ENCODE data around the gene IMPA2. TPM values are rescaled to one million over a fixed set of nuclear protein-coding genes. Genes with fewer than 3 reads are reported as not detected.
A peak's percentile ranks its signal among the peaks of the same experiment; 100 is the strongest.

IMPA2 gene
- total and polyA plus RNA-seq, 10 of the 15 experiments (the other 5 are each of a cell fraction or from before 2014, with no cell fraction given) = 0.24 to 21.0 (median 11.4) TPM

- Histone ChIP-seq H2AFZ (ENCODE audit: control insufficient read depth, low read depth, low read length) (no peak overlapping the region), H3K27ac (ENCODE audit: control insufficient read depth, insufficient read depth) (no peak overlapping the region), H3K9me3 (replicated peaks; ENCODE audit: control insufficient read depth, insufficient read depth, low read length) (no peaks in the 10 kb centered on the region), H3K4me2 (ENCODE audit: control insufficient read depth, insufficient read depth) (no peak overlapping the region), H3K36me3 (ENCODE audit: control insufficient read depth in 2 of 2, insufficient read depth in 2 of 2, low read length in 1 of 2) (no peaks in the 10 kb centered on the region), H3K27me3 (replicated peaks in 1 of 2; ENCODE audit: control insufficient read depth in 2 of 2, insufficient read depth in 2 of 2, low read length in 1 of 2) (no peaks in the 10 kb centered on the region), H4K20me1 (ENCODE audit: control insufficient read depth, insufficient read depth) (no peaks in the 10 kb centered on the region), H3K79me2 (ENCODE audit: control insufficient read depth, insufficient read depth, low read length) (no peaks in the 10 kb centered on the region), H3K9ac (ENCODE audit: control insufficient read depth, insufficient read depth, low read length) (no peak overlapping the region), H3K4me3 (no peak overlapping the region), H3K4me1 (ENCODE audit: control insufficient read depth, insufficient read depth, low read length) (no peaks in the 10 kb centered on the region)
- DNase-seq (ENCODE audit: low read depth, low spot score) = no peak
- TF ChIP-seq IRF4 (IDR thresholded peaks at IDR 0.05; ENCODE audit: low read depth, low read length) (no peak), NFYB (IDR thresholded peaks at IDR 0.05; ENCODE audit: insufficient read depth, low read depth, low read length) (peak; percentile 47; the same call in 1 of the 2 replicates)
- WGBS (ENCODE audit: insufficient coverage, insufficient replicate concordance, low lambda C conversion rate, missing lambda C conversion rate) = 78% methylated on average over 16 of the region's 16 CpGs
- no peak for FAIRE-seq
- POLR2A ChIA-PET = no interaction called here
- CTCF ChIA-PET = no interaction called here
- in situ Hi-C loops (cut with MboI) (no loop called here), intact Hi-C loops (cut with micrococcal nuclease; ENCODE audit: unreplicated experiment) (no loop called here)
- RAD21 ChIA-PET (ENCODE audit: unreplicated experiment) = no interaction called here
- SMC1A ChIA-PET (ENCODE audit: uncharacterized antibody, unreplicated experiment) = no interaction called here
- no TSS peak for BruUV-seq (replicated peaks)
- ATAC-seq = no peak
These were observed 78.3 kb downstream of the IMPA2 start for GRCh38 chr18:12059334-12060181.

GRCh38 chr18:12060182-12060870, 79.0 kb downstream of the IMPA2 start:
- in situ Hi-C loops (cut with MboI) = no loop called here
- Histone ChIP-seq H4K20me1 (ENCODE audit: control insufficient read depth, insufficient read depth) (no peaks in the 10 kb centered on the region), H3K27me3 (replicated peaks in 1 of 2; ENCODE audit: control insufficient read depth in 2 of 2, insufficient read depth in 2 of 2, low read length in 1 of 2) (no peaks in the 10 kb centered on the region), H3K27ac (ENCODE audit: control insufficient read depth, insufficient read depth) (no peak overlapping the region), H3K4me1 (ENCODE audit: control insufficient read depth, insufficient read depth, low read length) (no peaks in the 10 kb centered on the region), H3K4me2 (ENCODE audit: control insufficient read depth, insufficient read depth) (no peak overlapping the region), H3K79me2 (ENCODE audit: control insufficient read depth, insufficient read depth, low read length) (no peaks in the 10 kb centered on the region), H3K36me3 (ENCODE audit: control insufficient read depth in 2 of 2, insufficient read depth in 2 of 2, low read length in 1 of 2) (no peaks in the 10 kb centered on the region), H3K4me3 (no peak overlapping the region), H3K9ac (ENCODE audit: control insufficient read depth, insufficient read depth, low read length) (no peak overlapping the region), H3K9me3 (replicated peaks; ENCODE audit: control insufficient read depth, insufficient read depth, low read length) (no peaks in the 10 kb centered on the region), H2AFZ (ENCODE audit: control insufficient read depth, low read depth, low read length) (no peak overlapping the region)
- BruUV-seq (replicated peaks) = no TSS peak
- TF ChIP-seq CTCF (IDR thresholded peaks at IDR 0.05 in 2 of 3, conservative IDR thresholded peaks at IDR 0.05 in 1 of 3; ENCODE audit: control insufficient read depth in 2 of 3, extremely low read depth in 1 of 3, insufficient read depth in 1 of 3, low read depth in 3 of 3, low read length in 3 of 3) = no peak
- no peak for TF ChIP-seq SPI1 (IDR thresholded peaks at IDR 0.05; ENCODE audit: borderline replicate concordance, insufficient read depth, low read depth, low read length)
- TF ChIP-seq CHD2 (IDR thresholded peaks at IDR 0.05; ENCODE audit: borderline replicate concordance, low read depth, low read length) = no peak
- TF ChIP-seq RAD51 (IDR thresholded peaks at IDR 0.05) = no peak
- TF ChIP-seq JUNB (IDR thresholded peaks at IDR 0.05) = no peak
- no peak for TF ChIP-seq RAD21 (IDR thresholded peaks at IDR 0.05; ENCODE audit: insufficient read depth, low read depth, low read length)
- no peak for FAIRE-seq
- DNase-seq (ENCODE audit: low read depth, low spot score) = no peak
- CTCF ChIA-PET = no interaction called here
- intact Hi-C loops (cut with micrococcal nuclease; ENCODE audit: unreplicated experiment) = no loop called here
- WGBS (ENCODE audit: insufficient coverage, insufficient replicate concordance, low lambda C conversion rate, missing lambda C conversion rate) = 58% methylated on average over 19 of the region's 20 CpGs
- RAD21 ChIA-PET (ENCODE audit: unreplicated experiment) = no interaction called here
- SMC1A ChIA-PET (ENCODE audit: uncharacterized antibody, unreplicated experiment) = no interaction called here
- no peak for ATAC-seq
- POLR2A ChIA-PET = no interaction called here

Measured in GM12878 (cell line).